ENCODE measurements around the gene HLA-B. TPM values are rescaled to one million over a fixed set of nuclear protein-coding genes. Genes with fewer than 3 reads are reported as not detected.

HLA-B gene
- total RNA-seq, 1 experiment from 2014 or later, result 41.9 TPM

GRCh38 chr6:31317036-31317435, 39.9 kb downstream of the HLA-B start:
- intact Hi-C loops (cut with micrococcal nuclease; ENCODE audit: unreplicated experiment), result no loop called here
- no peak overlapping the region for H3K4me3 Mint-ChIP-seq (ENCODE audit: unreplicated experiment)
- H3K9me3 Mint-ChIP-seq (ENCODE audit: unreplicated experiment), result no peaks in the 10 kb centered on the region
- H3K4me1 Mint-ChIP-seq (ENCODE audit: low read depth, unreplicated experiment), result no peaks in the 10 kb centered on the region
- TF ChIP-seq CTCF (IDR thresholded peaks at IDR 0.05; ENCODE audit: insufficient read depth in 1 of 2, low read depth in 1 of 2, low read length in 1 of 2, severe bottlenecking in 1 of 2, unreplicated experiment in 1 of 2), result no peak
- H3K27me3 Mint-ChIP-seq (ENCODE audit: insufficient read depth, unreplicated experiment), result peaks cover 19% of the 10 kb centered on the region
- ChIA-PET CTCF (no interaction called here), POLR2A (no interaction called here)
- no peaks in the 10 kb centered on the region for H3K9me3 ChIP-seq
- BruUV-seq (replicated peaks), result no TSS peak
- H3K4me1 ChIP-seq, result no peaks in the 10 kb centered on the region
- H3K4me3 ChIP-seq (ENCODE audit: low read depth, low read length), result no peak overlapping the region
- H3K36me3 Mint-ChIP-seq (ENCODE audit: insufficient read depth, unreplicated experiment), result no peaks in the 10 kb centered on the region
- H3K27ac Mint-ChIP-seq (ENCODE audit: unreplicated experiment), result no peak overlapping the region
- DNase-seq, result no peak
- no peaks in the 10 kb centered on the region for H3K27me3 ChIP-seq (replicated peaks; ENCODE audit: control insufficient read depth, insufficient read depth, low read length)
- no peaks in the 10 kb centered on the region for H3K36me3 ChIP-seq (ENCODE audit: control insufficient read depth, insufficient read depth, low read length)

GRCh38 chr6:31309641-31310040, 47.3 kb downstream of the HLA-B start:
- H3K9me3 Mint-ChIP-seq (ENCODE audit: unreplicated experiment), result no peaks in the 10 kb centered on the region
- intact Hi-C loops (cut with micrococcal nuclease; ENCODE audit: unreplicated experiment), result no loop called here
- H3K27ac Mint-ChIP-seq (ENCODE audit: unreplicated experiment), result no peak overlapping the region
- ChIA-PET CTCF (no interaction called here), POLR2A (no interaction called here)
- no TSS peak for BruUV-seq (replicated peaks)
- Histone ChIP-seq H3K4me3 (ENCODE audit: low read depth, low read length) (no peak overlapping the region), H3K27me3 (replicated peaks; ENCODE audit: control insufficient read depth, insufficient read depth, low read length) (no peaks in the 10 kb centered on the region), H3K36me3 (ENCODE audit: control insufficient read depth, insufficient read depth, low read length) (no peaks in the 10 kb centered on the region), H3K4me1 (no peaks in the 10 kb centered on the region), H3K9me3 (no peaks in the 10 kb centered on the region)
- no peak overlapping the region for H3K4me3 Mint-ChIP-seq (ENCODE audit: unreplicated experiment)
- H3K27me3 Mint-ChIP-seq (ENCODE audit: insufficient read depth, unreplicated experiment), result no peaks in the 10 kb centered on the region
- DNase-seq, result no peak
- TF ChIP-seq CTCF (IDR thresholded peaks at IDR 0.05; ENCODE audit: insufficient read depth in 1 of 2, low read depth in 1 of 2, low read length in 1 of 2, severe bottlenecking in 1 of 2, unreplicated experiment in 1 of 2), result no peak
- no peaks in the 10 kb centered on the region for H3K36me3 Mint-ChIP-seq (ENCODE audit: insufficient read depth, unreplicated experiment)
- H3K4me1 Mint-ChIP-seq (ENCODE audit: low read depth, unreplicated experiment), result no peaks in the 10 kb centered on the region

- no peak overlapping the region for H3K4me3 Mint-ChIP-seq (ENCODE audit: unreplicated experiment)
- H3K27me3 ChIP-seq (replicated peaks; ENCODE audit: control insufficient read depth, insufficient read depth, low read length), result no peaks in the 10 kb centered on the region
Observed at GRCh38 chr6:31308845-31309175, 48.2 kb downstream of the HLA-B start.

More at GRCh38 chr6:31308845-31309175, 48.2 kb downstream of the HLA-B start:
- no TSS peak for BruUV-seq (replicated peaks)
- H3K9me3 Mint-ChIP-seq (ENCODE audit: unreplicated experiment), result no peaks in the 10 kb centered on the region
- H3K27ac Mint-ChIP-seq (ENCODE audit: unreplicated experiment), result no peak overlapping the region
- Histone ChIP-seq H3K4me3 (ENCODE audit: low read depth, low read length) (no peak overlapping the region), H3K9me3 (no peaks in the 10 kb centered on the region), H3K4me1 (no peaks in the 10 kb centered on the region), H3K36me3 (ENCODE audit: control insufficient read depth, insufficient read depth, low read length) (no peaks in the 10 kb centered on the region)
- intact Hi-C loops (cut with micrococcal nuclease; ENCODE audit: unreplicated experiment), result no loop called here
- POLR2A ChIA-PET, result no interaction called here
- no peaks in the 10 kb centered on the region for H3K36me3 Mint-ChIP-seq (ENCODE audit: insufficient read depth, unreplicated experiment)
- DNase-seq, result no peak
- H3K27me3 Mint-ChIP-seq (ENCODE audit: insufficient read depth, unreplicated experiment), result no peaks in the 10 kb centered on the region
- no peak for TF ChIP-seq CTCF (IDR thresholded peaks at IDR 0.05; ENCODE audit: insufficient read depth in 1 of 2, low read depth in 1 of 2, low read length in 1 of 2, severe bottlenecking in 1 of 2, unreplicated experiment in 1 of 2)
- no peaks in the 10 kb centered on the region for H3K4me1 Mint-ChIP-seq (ENCODE audit: low read depth, unreplicated experiment)
- CTCF ChIA-PET, result no interaction called here

Data from Caco-2 (cell line).